HG03571 (cell line): ENCODE data around the gene FIBCD1.

ENCODE experiments used
- ATAC-seq: cut with Tn5 transposase; IDR thresholded peaks from one replicate; pipeline ENCODE4 v1.9.1; 2021; ENCODE audit not compliant: unreplicated experiment

FIBCD1 gene

GRCh38 chr9:130923611-130924447 is 15.2 kb downstream of the FIBCD1 start:
- no peak for ATAC-seq

- ATAC-seq = no peak
These were observed 16.0 kb downstream of the FIBCD1 start for GRCh38 chr9:130922893-130923610.

GRCh38 chr9:130921989-130922892 is 16.8 kb downstream of the FIBCD1 start:
- ATAC-seq = no peak

GRCh38 chr9:130921300-130921988 is 17.6 kb downstream of the FIBCD1 start:
- no peak for ATAC-seq

GRCh38 chr9:130920762-130921299 is 18.2 kb downstream of the FIBCD1 start:
- no peak for ATAC-seq

- ATAC-seq = no peak
These were observed 18.8 kb downstream of the FIBCD1 start for GRCh38 chr9:130920233-130920632.

- no peak for ATAC-seq
These were observed 19.4 kb downstream of the FIBCD1 start for GRCh38 chr9:130919559-130920145.

- no peak for ATAC-seq
These were observed 20.1 kb downstream of the FIBCD1 start for GRCh38 chr9:130918826-130919558.

GRCh38 chr9:130918101-130918825 is 20.8 kb downstream of the FIBCD1 start:
- no peak for ATAC-seq

- ATAC-seq = no peak
These were observed 21.7 kb downstream of the FIBCD1 start for GRCh38 chr9:130917168-130917960.

- no peak for ATAC-seq
These were observed 24.0 kb downstream of the FIBCD1 start for GRCh38 chr9:130915096-130915447.

- no peak for ATAC-seq
These were observed 24.5 kb downstream of the FIBCD1 start for GRCh38 chr9:130914417-130915095.

GRCh38 chr9:130913599-130914416 is 25.2 kb downstream of the FIBCD1 start:
- no peak for ATAC-seq

- ATAC-seq = no peak
These were observed 26.0 kb downstream of the FIBCD1 start for GRCh38 chr9:130912932-130913598.

GRCh38 chr9:130911254-130912049 is 27.6 kb downstream of the FIBCD1 start:
- no peak for ATAC-seq
